GM12874 (cell line): Measurements from ENCODE around the gene STRADA.

ENCODE experiments used
- CTCF ChIP-seq: IDR thresholded peaks from 2 replicates; pipeline ENCODE4 v1.5.1; 2011; ENCODE audit warnings: low read depth, mild to moderate bottlenecking, control low read depth, low read length, moderate library complexity; ENCODE audit not compliant: insufficient read depth

Gene STRADA

GRCh38 chr17:63766754-63767153, 25.2 kb upstream of the STRADA start:
- no peak for TF ChIP-seq CTCF

GRCh38 chr17:63764716-63765115, 23.1 kb upstream of the STRADA start:
- no peak for TF ChIP-seq CTCF

GRCh38 chr17:63762161-63763078, 20.8 kb upstream of the STRADA start:
- no peak for TF ChIP-seq CTCF

- no peak for TF ChIP-seq CTCF
Observed at GRCh38 chr17:63760771-63761539, 19.4 kb upstream of the STRADA start.

- TF ChIP-seq CTCF, result no peak
Observed at GRCh38 chr17:63758428-63758827, 16.8 kb upstream of the STRADA start.

- TF ChIP-seq CTCF, result no peak
Observed at GRCh38 chr17:63754046-63754445, 12.4 kb upstream of the STRADA start.

GRCh38 chr17:63753215-63753614, 11.6 kb upstream of the STRADA start:
- TF ChIP-seq CTCF, result no peak
